Stimulated activated CD8-positive, alpha-beta memory T cell treated with anti-CD3 and anti-CD28 coated beads, Interleukin-7, amount 100 ng/mL, for 4 hours (primary cell): Measurements from ENCODE around the gene FBXO24.
"Not testable (repeated sequence)": the region's sequence is repeated elsewhere in the genome, so short reads cannot be mapped to it uniquely, and the experiment has no call there.

ENCODE experiments used
- DNase-seq, 2 donors: peaks; one replicate each; pipeline ENCODE4 v3.0.0-alpha.2; 2020; ENCODE audit warnings: low read depth in 2 of 2

Gene FBXO24

DNA sequence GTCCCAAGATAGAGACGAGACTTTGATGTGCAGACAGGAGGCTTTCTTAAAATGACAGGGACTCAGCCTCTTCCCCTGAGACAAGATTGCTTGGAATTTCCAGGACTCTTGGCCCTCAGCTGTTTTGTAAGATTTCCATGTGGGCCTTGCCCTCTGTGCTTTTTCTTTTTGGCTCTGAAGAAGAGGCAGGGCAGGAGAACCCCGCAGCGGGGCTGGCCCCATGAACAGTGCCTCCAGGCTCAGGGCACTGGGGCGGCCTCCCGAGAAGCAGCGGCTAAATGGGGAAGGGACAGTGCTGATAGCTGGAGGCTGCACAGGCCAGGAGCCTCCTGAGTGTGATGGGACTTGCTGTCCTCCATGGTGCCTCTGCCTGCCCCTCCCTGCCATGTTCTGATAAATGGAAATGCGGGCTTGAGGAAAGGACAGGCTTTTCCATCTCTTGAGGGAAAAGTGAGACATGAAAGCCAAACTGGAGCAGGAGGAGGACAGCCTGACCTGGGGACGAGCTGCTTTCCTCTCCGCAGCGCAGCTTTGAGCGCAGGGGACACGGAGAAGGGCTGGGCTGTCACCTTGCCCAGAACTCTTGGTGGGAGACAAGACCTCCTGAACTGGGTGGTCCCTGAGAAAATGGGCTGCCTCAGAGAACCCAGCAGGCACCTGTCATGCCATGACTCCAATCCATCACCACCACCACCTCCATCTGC, 24.5 kb upstream of the FBXO24 start:
- DNase-seq, result no peak

DNA sequence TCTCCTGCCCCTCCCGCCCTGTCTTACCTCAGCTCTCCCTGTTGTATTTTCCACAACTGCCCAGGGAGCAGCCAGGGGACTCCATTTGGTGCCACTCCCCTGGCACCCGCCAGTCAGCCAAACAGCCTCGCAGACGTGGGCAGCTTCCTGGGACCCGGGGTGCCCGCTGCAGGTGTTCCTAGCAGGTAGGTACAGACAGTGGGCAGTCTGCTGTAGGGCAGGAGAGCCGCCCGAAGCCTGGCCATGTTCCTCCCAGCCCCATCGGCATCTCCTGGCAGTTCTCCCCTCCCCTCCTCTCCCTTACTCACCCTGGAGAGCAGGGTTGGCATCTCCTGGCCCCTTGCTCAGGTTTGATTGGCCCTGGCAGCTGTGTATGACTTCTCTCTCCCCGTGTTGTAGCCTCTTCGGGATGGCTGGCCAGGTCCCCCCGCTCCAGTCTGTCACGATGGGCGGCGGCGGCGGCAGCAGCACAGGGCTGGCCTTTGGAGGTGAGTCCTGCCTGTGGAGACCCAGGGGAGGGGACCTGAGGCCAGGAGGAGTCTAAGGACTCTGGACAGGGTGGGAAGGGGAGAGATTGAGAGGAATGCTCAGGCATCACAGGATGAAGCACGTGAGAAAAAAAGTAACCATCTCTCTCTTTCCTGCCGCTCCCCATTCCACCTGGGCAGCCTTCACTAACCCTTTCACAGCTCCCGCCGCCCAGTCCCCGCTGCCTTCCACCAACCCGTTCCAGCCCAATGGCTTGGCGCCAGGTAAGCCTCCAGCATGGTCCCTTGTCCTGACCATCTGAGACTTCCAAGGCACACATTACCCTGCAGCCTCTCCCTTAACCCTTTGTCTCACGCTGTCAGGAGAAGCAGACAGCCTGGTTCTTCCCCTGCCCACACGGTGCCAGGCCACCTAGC, 23.7 kb upstream of the FBXO24 start:
- no peak for DNase-seq

DNA sequence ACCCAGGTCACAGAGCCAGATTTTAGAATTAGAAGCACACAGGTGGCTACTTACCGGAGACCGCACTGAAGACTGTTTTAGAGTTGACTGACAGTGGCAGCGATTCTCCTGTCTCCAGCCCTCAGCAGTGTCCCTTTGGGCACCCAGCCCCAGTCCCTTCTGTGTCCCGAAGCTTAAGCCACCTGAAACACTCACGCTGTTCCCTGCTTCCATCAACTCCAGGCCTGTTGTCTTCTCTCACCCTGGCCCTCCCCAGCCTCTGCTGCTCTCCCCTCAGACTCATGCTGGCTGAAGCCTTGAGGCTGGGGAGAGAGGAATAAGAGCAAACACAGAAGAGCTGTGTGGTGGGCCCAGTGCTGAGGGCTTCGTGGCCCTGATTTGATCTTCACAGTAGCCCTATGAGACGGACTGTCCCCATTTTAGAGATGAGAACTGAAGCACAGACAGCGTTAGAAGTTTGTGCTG, 23.0 kb upstream of the FBXO24 start:
- no peak for DNase-seq

DNA sequence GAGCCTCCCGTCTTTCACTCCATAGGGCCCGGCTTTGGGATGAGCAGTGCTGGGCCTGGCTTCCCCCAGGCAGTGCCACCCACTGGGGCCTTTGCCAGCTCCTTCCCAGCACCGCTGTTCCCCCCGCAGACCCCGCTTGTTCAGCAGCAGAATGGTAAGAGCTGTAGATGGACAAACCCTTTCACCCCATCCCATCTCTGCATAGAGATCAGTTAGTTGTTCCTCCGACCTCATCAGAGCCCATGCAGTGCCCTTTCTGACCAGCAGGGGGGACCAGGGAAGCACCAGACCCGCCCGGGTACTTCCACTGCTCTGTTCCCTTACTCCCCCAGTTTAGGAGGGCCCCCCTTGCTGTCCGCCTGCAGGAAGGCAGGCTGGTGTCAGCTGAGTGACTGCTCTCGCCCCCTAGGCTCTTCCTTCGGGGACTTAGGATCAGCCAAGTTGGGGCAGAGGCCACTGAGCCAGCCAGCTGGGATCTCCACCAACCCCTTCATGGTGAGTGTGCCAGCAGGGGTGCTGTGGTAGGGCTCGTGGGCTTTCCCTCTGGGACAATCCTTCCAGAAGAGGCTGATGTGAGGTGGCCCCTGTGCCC, 22.2 kb upstream of the FBXO24 start:
- DNase-seq, result peak; percentile 68 to 75

DNA sequence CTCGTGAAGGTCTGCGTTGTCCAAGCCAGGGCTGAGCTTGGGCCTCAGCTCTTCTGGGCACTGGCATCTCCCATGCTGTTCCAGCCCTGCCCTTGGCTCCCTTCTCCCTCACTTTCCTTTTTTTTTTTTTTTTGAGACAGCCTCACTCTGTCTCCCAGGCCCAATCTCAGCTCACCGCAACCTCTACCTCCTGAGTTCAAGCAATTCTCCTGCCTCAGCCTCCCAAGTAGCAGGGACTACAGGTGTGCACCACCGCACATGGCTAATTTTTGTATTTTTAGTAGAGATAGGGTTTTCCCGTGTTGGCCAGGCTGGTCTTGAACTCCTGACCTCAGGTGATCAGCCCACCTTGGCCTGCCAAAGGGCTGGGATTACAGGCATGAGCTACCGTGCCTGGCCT, 21.7 kb upstream of the FBXO24 start:
- DNase-seq, result not testable (repeated sequence)

DNA sequence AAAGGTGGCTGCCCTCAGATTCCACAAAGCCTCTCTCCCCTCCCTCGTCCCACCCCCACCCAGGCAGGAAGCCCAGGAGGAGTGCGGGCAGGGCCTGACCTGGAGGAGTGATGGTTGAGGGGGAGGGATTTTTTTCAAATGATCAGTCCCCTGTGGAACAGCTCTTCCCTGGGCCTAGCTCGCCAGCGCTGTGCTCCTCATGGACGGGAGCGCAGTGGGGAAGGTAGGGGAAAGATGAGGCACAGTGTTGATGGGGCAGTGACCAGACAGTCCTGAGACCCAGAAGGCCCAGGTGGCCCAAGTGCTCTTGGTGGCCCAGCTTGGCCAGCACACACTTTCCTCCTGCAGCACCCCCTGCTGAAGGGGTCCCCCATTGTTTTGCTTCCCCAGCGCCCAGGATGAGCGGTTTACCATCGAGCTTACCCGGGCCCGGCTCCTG, 21.0 kb upstream of the FBXO24 start:
- DNase-seq, result no peak

DNA sequence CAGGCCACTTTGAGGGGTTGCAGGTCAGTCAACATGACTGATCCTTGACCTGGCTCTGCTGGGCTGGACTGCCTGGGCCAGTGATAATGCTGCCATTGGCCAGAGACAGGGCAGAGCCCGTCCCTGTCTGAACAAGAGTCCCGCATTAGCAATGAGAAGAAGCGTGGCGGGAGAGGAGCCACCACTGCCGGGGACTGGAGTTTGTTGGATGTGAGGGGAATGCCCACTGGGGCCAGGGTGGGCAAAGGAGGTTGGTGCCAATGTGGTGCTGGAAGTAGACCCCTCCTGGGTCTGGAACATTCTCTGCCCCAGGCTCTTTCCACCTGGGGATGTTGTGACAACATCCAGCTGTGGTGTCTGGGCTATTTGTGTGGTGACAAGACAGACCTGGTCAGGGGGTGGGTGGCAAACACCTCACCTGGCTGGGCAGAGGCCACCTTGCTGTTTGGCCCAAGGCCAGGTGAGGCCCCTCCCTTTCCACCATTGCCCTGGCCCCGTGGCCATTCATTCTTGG, 20.1 kb upstream of the FBXO24 start:
- DNase-seq, result no peak

DNA sequence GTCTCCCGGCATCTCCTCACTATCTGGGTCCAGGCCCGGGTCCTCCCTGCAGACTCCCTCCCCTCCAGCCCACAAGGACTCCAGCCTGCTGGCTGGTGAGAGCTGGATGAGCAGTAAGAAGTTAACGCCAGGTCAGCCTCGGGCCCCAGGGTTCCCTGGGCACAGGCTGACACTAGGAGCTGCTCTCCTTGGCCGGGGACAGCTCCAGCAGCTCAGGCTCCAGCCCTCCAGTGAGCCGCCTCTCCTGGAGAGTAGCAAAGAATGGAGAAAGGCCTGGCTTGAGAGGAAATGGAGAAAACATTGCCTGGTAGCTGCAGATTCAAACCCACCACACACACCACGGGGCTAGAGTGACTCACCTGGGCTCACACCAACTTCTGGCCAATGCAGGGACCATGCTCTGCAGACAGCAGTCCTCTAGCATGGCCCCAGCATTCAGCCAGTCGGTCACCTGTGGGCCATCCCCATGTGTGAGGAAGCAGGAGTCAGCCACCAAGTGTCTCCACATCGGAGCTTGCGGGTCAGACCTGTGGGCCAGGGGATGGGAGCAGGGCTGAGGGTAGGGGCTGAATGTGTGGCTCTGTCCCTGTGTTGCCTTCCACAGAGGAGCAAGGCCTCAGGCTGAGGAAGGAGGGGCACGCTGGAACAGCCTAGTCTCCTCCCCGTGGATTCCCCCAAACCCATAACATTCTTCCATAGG, 18.9 kb upstream of the FBXO24 start:
- DNase-seq, result no peak

DNA sequence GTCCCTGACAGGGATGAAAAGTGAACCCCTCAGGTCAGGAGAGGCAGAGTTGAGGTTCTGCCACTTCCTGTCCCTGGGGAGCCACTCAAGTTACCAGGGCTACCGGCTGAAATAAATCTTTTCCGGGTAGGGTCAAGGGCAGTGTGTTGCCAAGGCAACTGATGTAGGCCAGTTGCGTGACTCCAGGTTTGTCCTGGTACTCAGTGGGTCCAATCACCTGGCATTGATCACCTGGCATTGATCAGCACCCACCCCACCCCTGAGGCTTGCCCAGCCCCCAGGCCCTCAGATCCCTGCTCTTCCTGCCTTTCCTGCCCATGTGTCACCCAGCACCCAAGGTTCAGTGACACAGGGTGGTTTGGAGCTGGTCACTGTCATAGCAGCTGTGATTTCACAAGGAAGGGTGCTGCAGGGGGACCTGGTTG, 18.4 kb upstream of the FBXO24 start:
- DNase-seq, result no peak

DNA sequence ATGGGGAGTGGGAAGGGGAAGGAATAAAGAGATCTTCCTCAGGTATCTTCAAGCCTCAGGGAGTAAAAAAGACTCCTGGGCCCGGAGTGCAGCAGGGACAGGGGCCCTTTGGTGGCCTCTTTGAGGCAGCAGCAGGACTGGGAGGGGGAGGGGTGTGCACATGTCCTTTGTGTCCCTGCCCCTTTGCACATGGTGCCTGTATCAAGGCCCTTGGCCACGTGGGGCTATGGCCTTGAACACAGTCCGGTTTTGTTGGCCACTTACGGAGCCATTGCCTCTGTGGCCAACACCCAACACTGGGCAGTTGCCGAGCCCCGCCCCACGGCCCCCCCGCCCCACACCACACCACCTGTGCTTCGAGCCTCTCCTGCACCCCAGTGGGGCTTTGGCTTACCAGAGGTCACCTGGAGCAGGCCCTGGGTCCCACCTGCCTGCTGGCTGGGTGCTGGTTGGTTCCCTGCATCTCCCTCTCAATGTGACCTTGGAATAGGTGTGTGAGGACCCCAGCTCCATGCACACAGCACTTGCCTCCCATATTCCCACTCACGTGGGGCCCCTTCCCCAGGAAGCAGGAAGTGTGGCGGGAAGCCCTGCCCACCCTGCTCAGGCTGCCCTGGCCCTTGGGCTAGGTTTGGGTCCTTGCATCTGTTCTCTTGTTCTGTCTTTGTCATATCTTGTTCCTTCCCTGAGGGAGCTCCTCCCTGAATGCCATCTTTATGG, 17.8 kb upstream of the FBXO24 start:
- no peak for DNase-seq

DNA sequence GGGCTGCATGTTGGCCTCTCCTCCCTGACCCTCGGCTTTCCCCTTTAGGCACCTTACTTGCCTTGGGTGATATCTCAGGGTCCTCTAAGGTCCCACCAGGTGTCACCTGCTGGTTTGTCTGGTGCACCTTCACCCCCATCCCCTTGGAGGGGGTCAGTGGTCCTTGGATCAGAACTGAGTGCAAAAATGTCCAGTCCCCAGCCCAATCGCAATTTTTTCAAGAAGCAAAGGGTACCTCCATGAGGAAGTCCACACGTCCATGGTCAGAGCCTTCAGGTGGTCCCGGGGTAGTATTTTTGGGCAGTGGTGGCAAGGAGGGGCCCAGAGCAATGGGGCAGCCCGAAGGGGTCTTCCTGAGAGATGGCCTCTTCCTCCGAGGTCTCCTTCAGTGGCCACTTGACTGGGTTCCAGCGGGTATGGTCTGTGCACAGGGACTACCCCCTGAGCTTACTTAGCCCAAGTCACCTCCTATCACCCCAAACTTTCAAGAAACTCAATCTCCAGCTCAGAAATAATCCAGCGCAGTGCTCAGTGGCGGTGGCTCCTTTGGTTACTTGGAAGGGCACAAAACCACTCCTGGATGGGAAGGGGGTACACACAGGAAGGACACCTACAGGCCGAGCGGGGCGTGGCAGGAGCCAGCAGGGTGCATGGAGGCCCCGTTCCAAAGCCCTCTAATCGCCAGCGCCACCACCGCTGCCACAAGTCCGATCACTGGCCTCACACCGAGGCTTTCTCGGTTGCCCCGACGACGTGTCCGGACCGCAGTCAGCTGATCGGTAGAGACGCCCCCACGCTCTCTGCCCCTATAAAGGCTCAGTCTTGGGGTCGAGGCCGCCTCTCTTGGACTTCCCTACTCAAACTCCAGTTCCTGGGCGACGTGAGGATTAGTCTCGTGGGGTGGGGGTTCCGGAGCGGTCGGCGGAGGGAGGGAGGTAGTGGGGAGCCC, 17.0 kb upstream of the FBXO24 start:
- DNase-seq, result peak in 1 of 2 donors; percentile 34

DNA sequence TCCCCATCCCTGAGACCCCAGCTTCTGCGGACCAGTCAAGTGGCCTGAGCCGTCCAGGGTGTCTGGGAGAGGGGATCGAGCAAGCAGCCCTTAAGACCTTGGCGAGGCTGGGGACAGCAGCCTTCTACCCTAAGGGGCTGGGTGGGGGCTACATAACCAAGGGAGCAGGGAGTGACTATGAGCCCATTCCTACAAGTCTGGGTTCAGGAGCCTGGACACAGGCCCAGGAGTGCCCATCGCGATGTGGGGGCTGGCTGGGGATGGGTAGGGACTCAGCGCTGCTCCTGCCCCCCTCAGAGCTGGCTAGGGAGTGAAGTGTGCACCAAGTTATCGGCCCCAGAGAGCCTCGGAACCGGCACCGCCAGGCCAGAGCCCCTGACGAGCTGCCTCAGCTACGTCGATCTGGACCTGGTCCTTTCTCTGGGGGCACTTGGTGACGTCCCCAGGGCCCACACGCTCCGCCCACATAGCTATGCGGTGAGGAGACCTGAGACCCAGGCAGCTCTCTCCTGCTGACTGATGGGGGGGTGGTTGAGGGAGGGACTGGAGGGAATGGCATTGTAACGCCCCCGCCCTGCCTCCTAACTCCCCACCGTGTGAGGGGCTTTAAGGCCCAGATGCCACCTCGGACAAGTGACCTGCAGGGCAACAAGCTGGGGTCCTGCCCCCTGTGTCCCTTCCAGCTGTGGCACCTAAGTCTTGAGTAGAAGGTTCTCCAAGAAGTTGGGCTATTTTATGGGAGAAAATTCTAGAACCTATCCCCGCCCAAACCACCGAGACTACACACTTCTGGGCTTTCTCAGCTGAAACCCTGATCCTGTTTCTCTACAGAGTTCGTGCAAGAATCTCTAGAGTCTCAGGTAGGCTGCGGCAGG, 14.9 kb upstream of the FBXO24 start:
- DNase-seq, result no peak

DNA sequence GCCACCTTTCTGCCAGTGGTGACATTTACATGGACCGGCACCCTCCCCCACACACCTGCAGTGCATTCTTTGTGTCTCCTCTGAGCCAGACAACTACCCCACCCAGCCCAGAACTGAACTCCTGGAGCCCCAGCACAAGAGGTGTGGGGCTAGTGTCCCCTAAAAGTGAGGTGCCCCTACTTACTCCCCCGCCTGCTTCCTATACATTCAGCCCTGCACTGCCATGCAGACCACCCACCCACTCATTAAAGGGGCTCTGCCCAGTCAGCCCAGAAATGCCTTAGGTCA, 14.4 kb upstream of the FBXO24 start:
- no peak for DNase-seq

DNA sequence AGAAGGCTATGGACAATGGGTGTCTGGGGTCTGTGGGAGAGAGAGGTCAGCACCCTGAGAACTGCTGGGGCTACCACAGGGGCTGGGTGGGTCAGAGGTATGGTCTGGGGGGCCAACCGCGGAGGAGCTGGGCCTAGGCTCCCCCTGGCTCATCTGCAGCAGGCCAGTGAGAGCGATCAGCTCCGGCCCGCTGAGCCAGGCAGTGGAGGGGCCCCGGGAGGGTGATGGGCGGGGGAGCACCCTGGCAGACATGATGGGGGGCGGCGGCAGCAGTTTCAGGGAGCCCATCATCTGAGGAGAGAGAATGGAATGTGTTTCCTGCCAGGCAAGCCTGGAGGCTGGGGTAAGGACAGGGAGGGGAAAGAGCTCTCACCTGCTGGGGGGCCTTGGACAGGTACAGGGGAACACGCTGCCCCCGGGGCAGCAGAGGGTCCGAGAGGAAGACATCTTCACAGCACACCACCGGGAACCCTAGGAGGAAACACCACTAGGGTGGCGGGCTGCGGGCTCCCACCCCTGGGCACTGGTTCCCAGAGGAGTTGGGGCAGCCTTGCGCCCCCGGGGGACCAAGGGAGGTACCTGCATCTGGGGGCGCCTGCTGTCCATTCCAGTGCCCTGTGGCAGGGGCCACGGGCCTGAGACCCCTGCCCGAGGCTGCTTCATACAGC, 13.7 kb upstream of the FBXO24 start:
- no peak for DNase-seq

DNA sequence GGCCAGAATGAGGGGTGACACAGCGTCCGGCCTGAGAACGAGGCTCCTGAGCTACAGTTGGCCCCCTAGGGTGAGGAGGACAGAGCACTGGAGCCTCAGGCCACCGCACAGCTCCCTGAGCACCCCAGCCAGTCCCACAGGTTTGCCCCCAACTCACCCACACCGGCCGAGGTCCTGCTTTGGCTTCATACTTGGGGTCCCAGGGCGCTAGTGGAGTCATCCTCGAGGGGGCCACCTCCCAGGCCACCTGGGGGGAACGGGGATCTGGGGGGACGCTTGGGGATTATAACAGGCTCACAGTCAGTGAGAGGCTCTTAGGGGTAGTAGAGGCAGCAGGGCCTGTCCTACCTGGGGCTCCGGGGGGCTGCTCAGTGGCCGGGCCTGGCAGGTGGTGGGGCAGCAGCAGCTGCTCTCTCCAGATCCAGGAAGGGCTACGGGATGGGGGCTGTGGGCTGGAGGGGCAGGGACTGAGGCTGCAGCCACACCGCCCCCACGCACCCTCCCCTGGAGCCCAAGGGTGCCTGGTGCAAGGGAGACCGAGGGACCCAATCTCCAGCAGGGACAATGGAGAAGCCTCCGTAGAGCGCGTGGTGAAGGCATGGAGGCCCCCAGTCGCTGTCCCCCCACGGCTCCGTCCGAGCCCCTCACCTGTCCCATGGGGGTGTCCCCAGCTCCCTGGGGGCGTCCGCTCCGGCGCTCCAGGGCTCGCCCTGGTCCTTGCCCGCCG, 13.0 kb upstream of the FBXO24 start:
- DNase-seq, result no peak

DNA sequence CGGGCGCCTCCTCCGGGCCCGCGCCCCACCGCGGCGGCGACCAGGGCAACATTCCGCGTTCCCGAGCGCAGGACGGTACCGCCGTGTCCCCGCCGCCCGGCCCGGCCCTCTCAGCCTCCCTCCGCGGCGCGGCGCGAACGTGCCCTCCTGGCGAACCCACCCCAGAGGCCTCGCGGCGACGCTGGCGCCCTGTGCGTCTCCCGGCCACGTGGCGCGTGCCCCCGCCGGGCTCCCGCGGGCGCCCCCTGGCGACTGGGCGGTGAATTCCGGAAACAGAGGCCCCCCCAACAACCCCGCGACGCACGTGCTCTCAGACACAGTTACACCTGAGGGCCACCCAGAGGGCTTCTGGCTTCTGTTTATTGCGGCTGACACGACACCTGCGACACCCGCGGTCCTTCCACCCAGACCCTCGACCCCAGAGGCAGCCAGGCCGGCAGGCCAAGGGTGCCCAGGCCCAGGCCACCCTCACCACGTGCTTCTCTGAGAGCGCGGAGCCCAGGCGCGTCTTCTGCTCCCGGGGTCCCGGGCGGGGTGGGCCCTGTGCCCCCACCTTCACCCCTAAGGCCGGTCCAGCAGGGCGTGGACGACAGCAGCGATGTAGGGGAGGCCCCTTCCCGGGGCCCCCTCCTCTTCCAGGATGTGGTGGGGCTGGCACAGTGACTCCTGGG, 12.3 kb upstream of the FBXO24 start, which contains the start of gene SAP25:
TSS of gene SAP25 (minus strand) at position 210 of the 671 bp plus-strand sequence. CDS start at position 52, 158 bp downstream.
- no peak for DNase-seq
